OCI-LY1 (cell line): ENCODE data around the gene PCBP2.

Experiments
- H2AFZ ChIP-seq: fragments of 200-600 bp; sonication (generic), shearing (Covaris generic); 2 replicates; pipeline ENCODE4 v1.6.0; 2014; ENCODE audit warnings: antibody characterized with exemption, mild to moderate bottlenecking, low read length
- H3F3A ChIP-seq: fragments of 200-600 bp; sonication (generic), shearing (Covaris generic); 2 replicates; pipeline ENCODE4 v1.6.0; 2014; ENCODE audit warnings: mild to moderate bottlenecking, antibody characterized with exemption, low read length, moderate library complexity; ENCODE audit not compliant: insufficient read depth
- H3K27ac ChIP-seq: fragments of 200-600 bp; sonication (generic); 2 replicates; pipeline ENCODE4 v1.5.1; 2014; ENCODE audit warnings: low read length, mixed run types, mild to moderate bottlenecking, low read depth; ENCODE audit not compliant: poor library complexity, severe bottlenecking
- H3K27me3 ChIP-seq: fragments of 200-600 bp; sonication (generic); 2 replicates; pipeline ENCODE4 v1.6.0; 2014; ENCODE audit warnings: antibody characterized with exemption, mild to moderate bottlenecking, low read length, moderate library complexity; ENCODE audit not compliant: insufficient read depth
- H3K36me3 ChIP-seq: fragments of 200-600 bp; sonication (generic); 2 replicates; pipeline ENCODE4 v1.6.1; 2014; ENCODE audit warnings: mild to moderate bottlenecking, antibody characterized with exemption, low read length, moderate library complexity, mixed read lengths; ENCODE audit not compliant: insufficient read depth
- H3K4me1 ChIP-seq: fragments of 200-600 bp; sonication (generic); 2 replicates; pipeline ENCODE4 v1.5.1; 2014; ENCODE audit warnings: mild to moderate bottlenecking, low read length, moderate library complexity; ENCODE audit not compliant: insufficient read depth, severe bottlenecking
- H3K4me2 ChIP-seq: fragments of 200-600 bp; sonication (generic), shearing (Covaris generic); 2 replicates; pipeline ENCODE4 v1.6.1; 2014; ENCODE audit warnings: low read length
- H3K4me3 ChIP-seq: fragments of 200-600 bp; sonication (generic); 2 replicates; pipeline ENCODE4 v1.5.1; 2014; ENCODE audit warnings: low read length, low read depth, mild to moderate bottlenecking, mixed read lengths; ENCODE audit not compliant: poor library complexity, severe bottlenecking
- H3K79me2 ChIP-seq: fragments of 200-600 bp; shearing (Covaris generic); 2 replicates; pipeline ENCODE4 v1.6.1; 2016; ENCODE audit warnings: mixed run types, low read length, mixed read lengths; ENCODE audit not compliant: insufficient read depth
- H3K9ac ChIP-seq: fragments of 200-600 bp; sonication (generic), shearing (Covaris generic); 2 replicates; pipeline ENCODE4 v1.6.1; 2014; ENCODE audit warnings: mild to moderate bottlenecking, low read length, mixed read lengths
- H3K9me2 ChIP-seq: fragments of 200-600 bp; sonication (generic), shearing (Covaris generic); 2 replicates; pipeline ENCODE4 v1.6.1; 2014; ENCODE audit warnings: low read depth, mild to moderate bottlenecking, low read length, mixed read lengths
- H3K9me3 ChIP-seq: fragments of 200-600 bp; shearing (Covaris generic); 2 replicates; pipeline ENCODE4 v1.6.1; 2014; ENCODE audit warnings: low read length, mixed read lengths
- H4K20me1 ChIP-seq: fragments of 200-600 bp; sonication (generic), shearing (Covaris generic); 2 replicates; pipeline ENCODE4 v1.6.0; 2016; ENCODE audit warnings: mild to moderate bottlenecking, low read length; ENCODE audit not compliant: insufficient read depth
- EZH2 ChIP-seq: fragments of 200-600 bp; sonication (generic), shearing (Covaris generic); IDR thresholded peaks from 2 replicates; pipeline ENCODE4 v1.8.0; 2017; ENCODE audit warnings: borderline replicate concordance, mixed run types, mild to moderate bottlenecking, antibody characterized with exemption, low read length, moderate library complexity, mixed read lengths
- TF ChIP-seq, protein P1 (sequence below): fragments of 200-600 bp; sonication (generic), shearing (Covaris generic); IDR thresholded peaks from 2 replicates; pipeline ENCODE4 v1.5.1; 2017; ENCODE audit warnings: mild to moderate bottlenecking, antibody characterized with exemption, low read length, moderate library complexity, mixed read lengths

Gene PCBP2

DNA sequence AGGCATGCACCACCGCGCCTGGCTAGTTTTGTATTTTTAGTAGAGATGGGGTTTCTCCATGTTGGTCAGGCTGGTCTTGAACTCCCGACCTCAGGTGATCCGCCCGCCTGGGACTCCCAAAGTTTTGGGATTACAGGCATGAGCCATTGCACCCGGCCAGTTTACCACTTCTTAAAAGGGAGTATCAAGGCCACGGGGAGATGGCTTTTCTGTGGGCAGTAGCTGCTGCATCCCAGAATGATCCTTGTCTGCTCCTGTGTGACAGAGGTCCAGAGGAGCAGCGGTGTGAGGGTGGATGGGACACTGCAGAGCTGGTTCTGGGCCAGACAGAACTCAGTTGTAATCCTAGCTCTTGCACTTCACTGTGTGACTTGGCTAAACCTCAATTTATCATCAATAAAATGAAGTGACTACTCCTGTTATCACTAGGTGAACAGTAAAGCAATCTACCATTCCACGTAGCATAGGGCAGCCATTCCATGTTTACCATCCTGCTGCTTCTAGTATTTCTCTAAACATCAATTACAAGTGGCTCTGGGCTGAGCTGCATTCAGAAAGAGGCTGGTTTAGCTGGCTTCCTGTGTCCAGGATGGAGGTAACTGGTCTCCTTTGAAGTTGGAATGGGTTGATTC lies 58.4 kb downstream of the PCBP2 start:
- Histone ChIP-seq H3K9ac (no peak overlapping the region), H3K9me3 (no peaks in the 10 kb centered on the region), H3K4me1 (no peaks in the 10 kb centered on the region), H2AFZ (no peak overlapping the region), H3F3A (no peaks in the 10 kb centered on the region), H4K20me1 (no peaks in the 10 kb centered on the region), H3K27me3 (no peaks in the 10 kb centered on the region), H3K36me3 (peaks cover 39% of the 10 kb centered on the region; the same call in 1 of the 2 replicates), H3K4me3 (no peak overlapping the region), H3K9me2 (no peaks in the 10 kb centered on the region), H3K79me2 (no peaks in the 10 kb centered on the region), H3K4me2 (no peak overlapping the region), H3K27ac (no peak overlapping the region)
- TF ChIP-seq, protein P1, sequence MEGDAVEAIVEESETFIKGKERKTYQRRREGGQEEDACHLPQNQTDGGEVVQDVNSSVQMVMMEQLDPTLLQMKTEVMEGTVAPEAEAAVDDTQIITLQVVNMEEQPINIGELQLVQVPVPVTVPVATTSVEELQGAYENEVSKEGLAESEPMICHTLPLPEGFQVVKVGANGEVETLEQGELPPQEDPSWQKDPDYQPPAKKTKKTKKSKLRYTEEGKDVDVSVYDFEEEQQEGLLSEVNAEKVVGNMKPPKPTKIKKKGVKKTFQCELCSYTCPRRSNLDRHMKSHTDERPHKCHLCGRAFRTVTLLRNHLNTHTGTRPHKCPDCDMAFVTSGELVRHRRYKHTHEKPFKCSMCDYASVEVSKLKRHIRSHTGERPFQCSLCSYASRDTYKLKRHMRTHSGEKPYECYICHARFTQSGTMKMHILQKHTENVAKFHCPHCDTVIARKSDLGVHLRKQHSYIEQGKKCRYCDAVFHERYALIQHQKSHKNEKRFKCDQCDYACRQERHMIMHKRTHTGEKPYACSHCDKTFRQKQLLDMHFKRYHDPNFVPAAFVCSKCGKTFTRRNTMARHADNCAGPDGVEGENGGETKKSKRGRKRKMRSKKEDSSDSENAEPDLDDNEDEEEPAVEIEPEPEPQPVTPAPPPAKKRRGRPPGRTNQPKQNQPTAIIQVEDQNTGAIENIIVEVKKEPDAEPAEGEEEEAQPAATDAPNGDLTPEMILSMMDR, result no peak
- no peak for TF ChIP-seq EZH2

- Histone ChIP-seq H3K9ac (no peak overlapping the region), H3K9me3 (no peaks in the 10 kb centered on the region), H3K36me3 (peaks cover 34% of the 10 kb centered on the region), H3K4me1 (no peaks in the 10 kb centered on the region), H3F3A (no peaks in the 10 kb centered on the region), H3K9me2 (no peaks in the 10 kb centered on the region), H3K79me2 (no peaks in the 10 kb centered on the region), H2AFZ (no peak overlapping the region), H3K4me2 (no peak overlapping the region), H3K27me3 (no peaks in the 10 kb centered on the region), H3K27ac (no peak overlapping the region), H4K20me1 (no peaks in the 10 kb centered on the region), H3K4me3 (no peak overlapping the region)
- TF ChIP-seq EZH2, result no peak
- TF ChIP-seq, protein P1, result no peak
These were observed 62.0 kb downstream of the PCBP2 start for GRCh38 chr12:53513712-53514410.

DNA sequence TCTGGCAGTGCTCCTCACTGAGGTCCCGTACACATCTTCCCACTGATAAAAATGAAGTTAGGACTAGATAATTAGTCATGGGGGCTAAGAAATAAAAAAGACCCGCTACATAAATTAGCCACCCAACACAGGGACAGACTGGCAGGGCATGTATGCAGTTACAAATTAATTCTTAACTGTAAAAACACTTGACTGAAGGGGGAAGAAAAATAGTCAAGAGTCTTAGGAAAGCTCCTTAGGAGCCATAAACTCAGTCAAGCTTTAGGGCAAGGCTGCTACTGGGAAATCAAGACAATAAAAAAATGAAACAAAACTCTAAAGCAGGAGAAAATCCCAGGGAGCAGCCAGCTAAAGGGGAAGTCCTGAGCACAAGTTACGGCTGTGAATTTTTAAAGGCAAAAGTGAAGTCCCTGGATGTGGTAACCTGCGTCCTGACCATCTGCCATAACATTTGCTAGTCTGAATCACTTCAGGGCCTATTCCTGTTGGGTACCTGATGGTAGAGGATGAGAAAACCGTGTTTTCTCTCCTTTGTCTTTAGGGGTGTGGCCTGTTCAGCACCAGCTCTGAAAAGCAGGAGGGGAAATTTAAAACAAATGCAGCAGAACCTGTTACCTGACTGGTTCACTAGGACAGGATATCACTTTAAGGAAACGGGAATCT lies 62.9 kb downstream of the PCBP2 start:
- H3K4me3 ChIP-seq, result no peak overlapping the region
- no peak overlapping the region for H3K27ac ChIP-seq
- H3K9me3 ChIP-seq, result no peaks in the 10 kb centered on the region
- TF ChIP-seq EZH2, result no peak
- TF ChIP-seq, protein P1, result no peak
- H4K20me1 ChIP-seq, result no peaks in the 10 kb centered on the region
- H2AFZ ChIP-seq, result no peak overlapping the region
- no peaks in the 10 kb centered on the region for H3F3A ChIP-seq
- no peaks in the 10 kb centered on the region for H3K27me3 ChIP-seq
- no peaks in the 10 kb centered on the region for H3K4me1 ChIP-seq
- peaks cover 34% of the 10 kb centered on the region for H3K36me3 ChIP-seq
- no peak overlapping the region for H3K4me2 ChIP-seq
- no peaks in the 10 kb centered on the region for H3K9me2 ChIP-seq
- no peak overlapping the region for H3K9ac ChIP-seq
- H3K79me2 ChIP-seq, result no peaks in the 10 kb centered on the region
